Stimulated activated CD8-positive, alpha-beta memory T cell treated with anti-CD3 and anti-CD28 coated beads, Interleukin-7, amount 100 ng/mL, for 48 hours (primary cell): ENCODE data around the gene POU5F1.
"Not testable (repeated sequence)": the region's sequence is repeated elsewhere in the genome, so short reads cannot be mapped to it uniquely, and the experiment has no call there.

Source experiments
- DNase-seq, 2 donors: peaks; one replicate each; pipeline ENCODE4 v3.0.0-alpha.2; 2020; ENCODE audit warnings: low read depth in 1 of 2; ENCODE audit errors: extremely low read depth in 1 of 2

POU5F1 gene

DNA sequence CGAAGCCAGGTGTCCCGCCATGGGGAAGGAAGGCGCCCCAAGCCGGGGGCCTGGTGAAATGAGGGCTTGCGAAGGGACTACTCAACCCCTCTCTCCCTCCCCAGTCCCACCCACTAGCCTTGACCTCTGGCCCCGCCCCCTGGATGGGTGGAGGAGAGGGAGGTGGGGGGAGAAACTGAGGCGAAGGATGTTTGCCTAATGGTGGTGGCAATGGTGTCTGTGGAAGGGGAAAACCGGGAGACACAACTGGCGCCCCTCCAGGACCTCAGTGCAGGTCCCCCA lies at the start of gene POU5F1:
Gene POU5F1, minus strand, starts transcription at position 83 of the 282 bp plus-strand sequence. Its CDS starts 62 bp downstream, at position 21.
- DNase-seq, result no peak

DNA sequence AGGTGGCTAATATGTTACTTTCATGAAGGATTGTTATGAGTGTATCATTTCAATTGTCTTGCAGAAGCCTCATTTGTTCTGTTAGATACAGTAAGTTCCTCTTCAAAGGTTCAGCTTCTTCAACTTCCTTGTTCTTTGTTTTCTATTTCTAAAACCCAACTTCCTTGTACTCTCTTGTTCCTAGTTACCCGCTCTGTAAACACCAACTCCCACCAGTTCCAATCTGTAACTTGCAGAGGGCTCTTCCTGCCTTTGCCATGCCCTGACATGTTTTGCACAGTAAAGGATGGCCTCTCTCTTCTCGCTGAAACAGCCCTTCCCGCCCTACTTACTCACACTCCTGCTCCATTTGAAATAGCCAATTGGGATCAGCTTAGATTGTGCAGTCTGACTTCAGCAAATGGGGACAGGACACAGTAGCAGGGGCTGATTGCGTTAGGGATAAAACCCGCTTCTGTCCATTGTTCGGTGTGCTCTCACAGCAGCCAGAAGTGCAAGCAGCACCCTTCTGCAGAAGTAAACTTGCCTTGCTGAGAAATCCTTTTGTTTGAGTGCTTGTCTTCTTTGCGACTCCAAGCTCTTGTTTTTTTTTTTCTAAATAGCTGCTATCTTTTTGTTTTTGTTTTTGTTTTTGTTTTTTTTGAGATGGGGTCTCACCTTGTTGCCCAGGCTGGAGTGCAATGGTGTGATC lies 45.9 kb upstream of the POU5F1 start:
- DNase-seq, result no peak

DNA sequence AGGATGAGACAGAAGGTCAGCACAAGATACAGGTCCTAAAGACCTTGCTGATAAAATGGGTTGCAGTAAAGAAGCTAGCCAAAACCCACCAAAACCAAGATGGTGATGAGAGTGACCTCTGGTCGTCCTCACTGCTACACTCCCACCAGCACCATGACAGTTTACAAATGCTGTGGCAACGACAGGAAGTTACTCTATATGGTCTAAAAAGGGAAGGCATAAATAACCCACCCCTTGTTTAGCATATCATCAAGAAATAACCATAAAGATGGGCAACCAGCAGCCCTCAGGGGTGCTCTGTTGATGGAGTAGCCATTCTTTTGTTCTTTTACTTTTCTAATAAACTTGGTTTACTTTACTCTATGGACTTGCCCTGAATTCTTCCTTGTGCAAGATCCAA lies 44.7 kb upstream of the POU5F1 start:
- not testable (repeated sequence) for DNase-seq

DNA sequence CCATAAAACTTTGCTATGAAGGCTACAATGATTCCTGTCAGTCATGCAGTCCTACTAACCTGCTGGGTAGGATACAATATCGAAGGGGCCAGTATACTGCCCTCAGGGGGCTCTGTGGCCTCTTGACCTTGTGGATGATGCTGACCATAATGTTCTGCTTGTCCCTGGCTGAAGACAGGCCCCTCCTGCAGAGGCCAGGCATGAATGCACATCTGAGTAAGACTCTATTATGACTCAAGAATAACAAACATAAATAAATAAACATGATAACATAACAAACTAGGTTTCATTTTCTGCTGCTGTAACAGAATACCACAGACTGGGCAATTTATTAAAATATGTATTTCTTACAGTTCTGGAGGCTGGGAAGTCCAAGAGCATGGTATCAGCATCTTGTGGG lies 44.0 kb upstream of the POU5F1 start:
- DNase-seq, result no peak

DNA sequence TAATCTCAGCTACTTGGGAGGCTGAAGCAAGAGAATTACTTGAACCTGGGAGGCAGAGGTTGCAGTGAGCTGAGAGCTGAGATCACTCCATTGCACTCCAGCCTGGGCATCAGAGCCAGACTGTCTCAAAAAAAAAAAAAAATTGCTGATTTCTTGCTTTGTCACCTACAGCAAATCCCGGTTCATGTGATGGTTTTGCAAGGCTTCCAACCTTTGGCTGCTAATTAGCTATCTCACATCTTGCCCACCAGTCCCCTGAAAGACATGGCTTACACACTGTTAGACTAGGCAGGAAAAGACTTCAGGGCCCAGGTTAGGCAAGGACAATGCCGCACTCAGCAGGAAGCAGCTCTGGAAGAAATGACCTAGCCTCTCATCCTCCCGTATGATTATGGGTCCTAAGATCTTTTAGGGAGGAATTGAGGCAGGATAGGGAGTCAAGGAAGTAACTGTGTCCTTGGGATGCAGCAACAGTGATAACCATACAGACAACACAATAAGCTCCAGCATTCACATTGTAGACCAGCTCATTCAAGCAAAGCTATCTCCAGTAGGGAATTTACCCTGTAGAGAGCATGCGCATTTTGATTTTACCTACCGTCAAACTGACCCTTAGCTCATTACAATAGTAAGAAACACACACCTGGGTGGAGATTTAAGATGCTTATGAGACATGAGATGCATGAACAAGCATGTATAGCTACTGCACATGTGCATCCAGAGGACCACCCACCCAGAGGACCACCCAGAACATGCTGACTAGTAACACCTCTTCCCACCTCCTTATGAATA lies 40.5 kb upstream of the POU5F1 start:
- DNase-seq, result no peak

DNA sequence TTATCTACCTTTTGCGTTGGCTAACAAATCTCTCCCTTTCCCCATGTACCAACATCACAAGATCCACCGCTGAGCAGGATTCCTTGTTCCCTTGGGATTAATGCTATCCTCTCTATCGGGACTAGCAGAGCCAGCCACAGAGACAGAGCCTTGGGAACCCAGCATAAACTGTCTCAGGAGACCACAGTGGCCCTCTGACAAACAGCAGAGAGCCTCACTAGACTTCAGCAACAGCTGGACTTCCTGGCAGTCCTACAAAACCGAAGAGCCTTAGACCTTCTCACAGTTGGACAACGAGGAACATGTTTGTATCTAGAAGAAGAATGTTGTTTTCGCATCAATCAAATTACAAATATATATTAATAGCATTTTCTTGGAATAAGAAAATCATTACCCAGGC lies 39.6 kb upstream of the POU5F1 start:
- DNase-seq, result no peak

DNA sequence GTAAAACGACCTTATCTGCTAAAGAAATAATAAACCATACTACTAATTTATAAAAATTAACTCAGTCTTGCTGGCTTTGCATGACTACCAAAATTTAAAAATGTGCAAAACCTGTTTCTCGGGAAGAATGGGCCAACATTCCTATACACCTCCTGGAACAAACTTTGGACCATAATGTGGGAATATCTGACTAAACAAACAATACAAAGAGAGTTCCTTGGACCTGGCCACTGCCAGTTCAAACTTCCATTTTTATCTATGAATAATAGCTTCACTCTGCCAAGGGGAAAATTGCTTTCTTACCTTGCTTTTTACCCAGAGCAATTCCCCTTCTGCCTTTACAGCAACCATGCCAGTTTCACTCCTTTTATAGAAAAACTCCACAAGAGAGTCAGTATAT lies 38.7 kb upstream of the POU5F1 start:
- DNase-seq, result no peak

DNA sequence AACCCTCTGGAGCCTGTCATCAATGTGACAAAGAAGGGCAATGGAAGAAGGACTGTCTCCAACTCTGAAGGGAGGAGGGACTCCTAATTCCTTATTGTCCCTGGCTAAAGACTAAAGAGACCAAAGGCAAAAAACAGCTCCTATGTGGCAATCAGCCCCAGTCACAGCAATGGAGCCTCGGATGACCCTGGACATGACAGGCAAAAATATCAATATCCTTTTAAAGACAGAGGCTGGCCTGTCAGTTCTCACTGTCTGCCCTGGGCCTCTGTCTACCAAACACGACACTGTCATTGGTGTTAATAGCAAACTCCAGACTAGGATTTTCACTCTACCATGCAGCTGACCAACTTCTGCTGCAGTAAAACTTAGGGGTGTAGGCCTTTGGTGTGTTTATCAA lies 38.0 kb upstream of the POU5F1 start:
- DNase-seq, result no peak

DNA sequence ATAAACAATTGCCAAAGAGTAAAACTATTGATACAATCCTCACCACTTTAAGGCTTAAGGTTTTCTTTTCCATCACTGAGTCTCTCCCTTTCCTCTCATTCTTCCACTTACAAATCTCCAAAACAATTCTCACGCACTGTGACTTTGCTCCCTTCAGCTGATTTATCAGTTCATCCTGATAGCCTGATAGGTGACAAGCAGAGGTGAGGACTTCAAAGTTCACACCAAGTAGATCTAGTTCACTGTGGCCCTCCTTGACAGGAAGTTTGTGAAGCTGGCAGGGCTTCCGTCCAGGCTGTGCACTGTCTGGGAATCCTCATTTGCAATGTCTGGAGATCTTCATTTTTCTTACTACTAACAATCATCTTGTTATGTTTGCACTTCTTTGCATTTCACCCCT lies 35.2 kb upstream of the POU5F1 start:
- DNase-seq, result no peak

DNA sequence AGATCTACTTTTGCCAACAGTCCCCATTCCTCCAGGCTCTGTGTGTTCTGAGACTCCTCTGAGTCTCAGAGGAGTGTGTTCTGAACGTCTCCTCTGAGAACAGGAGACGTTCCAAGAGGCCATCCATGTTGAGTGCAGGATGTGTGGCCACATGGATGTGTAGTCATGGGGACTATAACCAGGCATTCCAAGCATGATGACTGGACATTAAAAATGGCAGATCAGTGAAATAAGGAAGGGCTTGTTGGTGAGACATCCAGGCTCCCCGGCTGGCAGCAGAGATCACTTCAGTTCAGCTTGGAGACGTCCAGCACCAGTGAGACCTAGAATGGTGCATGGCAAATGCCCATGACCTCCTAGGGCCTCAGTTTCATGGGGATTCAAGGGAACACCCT lies 34.3 kb upstream of the POU5F1 start:
- DNase-seq, result no peak

DNA sequence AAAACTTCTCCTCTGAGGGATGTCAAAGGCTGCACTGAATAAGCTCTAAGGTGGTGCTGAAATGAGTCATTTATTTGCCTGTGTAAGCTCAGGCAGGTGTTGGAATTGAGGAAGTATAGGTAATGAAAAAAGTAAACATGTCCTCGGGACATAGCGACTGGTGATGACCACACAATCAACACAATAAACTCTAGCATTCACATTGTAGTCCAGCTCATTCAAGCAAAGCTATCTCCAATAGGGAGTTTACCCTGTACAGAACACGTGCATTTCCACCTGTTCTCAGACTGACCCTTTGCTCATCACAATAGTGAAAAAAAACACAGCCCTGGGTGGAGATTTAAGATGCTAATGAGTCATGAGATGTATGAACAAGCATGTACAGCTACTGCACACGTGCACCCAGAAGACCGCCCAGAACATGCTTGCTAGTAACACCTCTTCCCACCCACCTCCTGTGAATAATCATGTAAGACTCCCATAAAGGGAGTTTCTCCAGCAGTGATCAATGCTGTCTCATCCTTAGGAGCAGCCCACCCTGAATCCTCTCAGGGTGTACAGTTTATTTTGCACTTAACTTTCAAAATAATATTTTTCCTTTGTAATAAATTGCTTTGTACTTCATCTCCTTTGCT lies 33.0 kb upstream of the POU5F1 start:
- peak in 1 of 2 donors; percentile 61 for DNase-seq

DNA sequence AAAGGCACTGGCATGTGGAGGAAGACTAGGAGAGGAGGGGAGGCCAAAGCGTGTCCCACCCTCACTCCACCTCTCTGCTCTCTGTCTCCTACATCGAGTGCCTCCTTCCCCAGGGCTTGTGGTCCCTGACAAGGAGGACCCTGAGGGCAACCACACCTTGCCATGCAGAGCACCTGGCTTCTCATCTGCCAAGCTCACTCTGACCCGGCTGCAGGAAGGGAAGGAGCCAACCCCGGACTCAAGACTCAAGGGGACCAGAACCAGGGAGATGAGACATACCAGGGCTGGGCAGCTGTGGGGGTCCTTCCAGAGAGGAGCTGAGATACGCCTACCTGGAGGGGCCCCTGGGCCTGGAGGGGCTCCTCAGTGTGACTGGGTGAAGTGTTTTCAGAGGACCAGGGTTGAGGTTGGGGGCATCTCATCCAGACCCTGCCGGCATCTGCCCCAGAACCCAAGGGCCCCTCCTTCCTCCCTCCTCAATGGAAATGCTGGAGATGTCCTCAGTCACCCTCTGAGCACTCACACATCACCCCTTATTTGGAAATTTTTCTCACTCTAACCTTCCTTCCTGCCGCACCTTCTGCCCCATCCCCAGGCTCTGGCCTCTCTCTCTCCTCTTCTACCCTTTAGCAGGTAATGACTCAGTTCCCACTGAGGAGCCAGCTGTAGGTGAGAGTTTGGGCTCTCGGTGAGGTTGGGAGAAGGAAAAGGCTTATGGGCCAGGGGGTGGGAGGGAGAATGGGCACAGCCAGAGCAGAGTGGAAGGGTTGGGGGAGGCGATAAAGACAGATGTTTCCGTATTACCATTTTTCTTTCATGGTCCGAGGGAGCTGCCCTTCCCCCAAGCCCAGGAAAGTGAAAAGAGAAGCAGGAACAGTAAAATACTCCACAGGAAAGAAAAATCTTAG lies 32.0 kb upstream of the POU5F1 start:
- no peak for DNase-seq

DNA sequence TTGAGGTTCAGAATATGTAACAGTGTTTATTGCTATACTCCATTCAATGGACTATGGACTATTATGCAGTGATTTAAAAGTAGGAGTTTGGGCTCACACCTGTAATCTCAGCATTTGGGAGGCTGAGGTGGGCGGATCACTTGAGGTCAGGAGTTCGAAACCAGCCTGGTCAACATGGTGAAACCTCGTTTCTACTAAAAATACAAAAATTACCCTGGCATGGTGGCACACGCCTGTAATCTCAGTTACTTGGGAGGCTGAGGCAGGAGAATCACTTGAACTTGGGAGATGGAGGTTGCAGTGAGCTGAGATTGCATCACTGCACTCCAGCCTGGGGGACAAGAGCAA lies 28.6 kb upstream of the POU5F1 start:
- DNase-seq, result not testable (repeated sequence)

DNA sequence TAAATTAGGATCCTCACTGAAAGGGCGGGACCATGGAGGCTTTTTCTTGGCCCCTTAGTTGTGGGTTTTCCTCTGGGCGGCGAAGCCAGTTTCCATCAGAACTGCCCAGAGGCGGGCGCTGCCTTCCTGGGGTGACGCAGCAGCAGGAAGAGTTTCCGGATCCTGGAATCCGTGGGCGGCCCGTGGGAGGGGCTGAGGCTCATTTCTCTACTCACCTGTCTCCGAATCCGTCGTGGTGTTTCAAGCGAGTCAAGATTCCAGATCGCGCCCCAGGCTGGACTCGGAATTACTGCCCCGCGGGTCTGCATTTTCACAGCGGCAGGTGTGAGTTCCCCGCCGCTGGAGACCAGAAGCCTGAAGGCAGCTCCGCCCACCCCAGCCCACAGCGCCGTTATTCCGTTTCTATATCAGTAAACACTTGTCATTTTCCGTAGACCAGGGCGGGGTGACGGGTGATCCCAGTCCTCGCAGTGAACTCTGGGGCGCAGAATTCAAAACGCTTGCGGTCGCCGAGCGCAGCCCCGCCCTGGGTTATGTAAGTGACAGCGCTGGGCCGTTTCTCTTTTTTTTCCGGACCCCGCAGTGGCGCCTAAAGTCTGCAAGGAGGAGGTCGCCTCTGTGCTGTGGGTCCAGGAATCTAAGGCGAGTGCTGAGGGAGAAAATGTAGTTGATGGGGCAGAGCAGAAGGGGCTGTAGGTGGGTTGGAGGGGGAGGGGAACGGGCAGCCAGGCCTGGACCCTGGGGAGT lies 27.2 kb upstream of the POU5F1 start:
- peak; percentile 82 to 95 for DNase-seq

DNA sequence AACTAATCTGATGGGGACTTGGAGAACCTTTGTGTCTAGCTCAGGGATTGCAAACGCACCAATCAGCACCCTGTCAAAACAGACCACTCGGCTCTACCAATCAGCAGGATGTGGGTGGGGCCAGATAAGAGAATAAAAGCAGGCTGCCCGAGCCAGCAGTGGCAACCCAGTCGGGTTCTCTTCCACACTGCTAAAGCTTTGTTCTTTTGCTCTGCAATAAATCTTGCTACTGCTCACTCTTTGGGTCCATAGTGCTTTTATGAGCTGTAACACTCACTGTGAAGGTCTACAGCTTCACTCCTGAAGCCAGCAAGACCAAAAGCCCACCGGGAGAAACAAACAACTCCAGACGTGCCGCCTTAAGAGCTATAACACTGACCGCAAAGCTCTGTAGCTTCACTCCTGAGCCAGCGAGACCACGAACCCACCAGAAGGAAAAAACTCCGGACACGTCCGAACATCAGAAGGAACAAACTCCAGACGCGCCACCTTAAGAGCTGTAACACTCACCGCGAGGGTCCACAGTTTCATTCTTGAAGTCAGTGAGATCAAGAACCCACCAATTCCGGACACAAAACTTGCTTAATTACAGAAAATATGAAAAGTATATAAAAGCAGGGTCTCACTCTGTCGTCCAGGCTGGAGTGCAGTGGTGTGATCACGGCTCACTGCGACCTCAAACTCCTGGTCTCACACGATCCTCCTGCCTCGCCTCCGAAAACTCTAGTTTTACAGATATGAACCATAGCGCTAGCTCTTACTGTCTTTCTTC lies 26.0 kb upstream of the POU5F1 start:
- DNase-seq, result not testable (repeated sequence)

DNA sequence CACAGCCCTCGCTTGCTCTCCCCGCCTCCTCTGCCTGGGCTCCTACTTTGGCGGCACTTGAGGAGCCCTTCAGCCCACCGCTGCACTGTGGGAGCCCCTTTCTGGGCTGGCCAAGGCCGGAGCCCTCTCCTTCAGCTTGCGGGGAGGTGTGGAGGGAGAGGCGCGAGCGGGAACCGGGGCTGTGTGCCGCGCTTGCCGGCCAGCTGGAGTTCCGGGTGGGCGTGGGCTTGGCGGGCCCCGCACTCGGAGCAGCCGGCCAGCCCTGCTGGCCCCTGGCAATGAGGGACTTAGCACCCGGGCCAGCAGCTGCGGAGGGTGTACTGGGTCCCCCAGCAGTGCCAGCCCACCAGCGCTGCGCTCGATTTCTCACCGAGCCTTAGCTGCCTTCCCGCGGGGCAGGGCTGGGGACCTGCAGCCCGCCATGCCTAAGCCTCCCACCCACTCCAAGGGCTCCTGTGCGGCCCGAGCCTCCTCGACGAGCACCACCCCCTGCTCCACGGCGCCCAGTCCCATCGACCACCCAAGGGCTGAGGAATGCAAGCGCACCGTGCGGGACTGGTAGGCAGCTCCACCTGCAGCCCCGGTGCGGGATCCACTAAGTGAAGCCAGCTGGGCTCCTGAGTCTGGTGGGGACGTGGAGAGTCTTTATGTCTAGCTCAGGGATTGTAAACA lies 25.0 kb upstream of the POU5F1 start:
- not testable (repeated sequence) for DNase-seq

DNA sequence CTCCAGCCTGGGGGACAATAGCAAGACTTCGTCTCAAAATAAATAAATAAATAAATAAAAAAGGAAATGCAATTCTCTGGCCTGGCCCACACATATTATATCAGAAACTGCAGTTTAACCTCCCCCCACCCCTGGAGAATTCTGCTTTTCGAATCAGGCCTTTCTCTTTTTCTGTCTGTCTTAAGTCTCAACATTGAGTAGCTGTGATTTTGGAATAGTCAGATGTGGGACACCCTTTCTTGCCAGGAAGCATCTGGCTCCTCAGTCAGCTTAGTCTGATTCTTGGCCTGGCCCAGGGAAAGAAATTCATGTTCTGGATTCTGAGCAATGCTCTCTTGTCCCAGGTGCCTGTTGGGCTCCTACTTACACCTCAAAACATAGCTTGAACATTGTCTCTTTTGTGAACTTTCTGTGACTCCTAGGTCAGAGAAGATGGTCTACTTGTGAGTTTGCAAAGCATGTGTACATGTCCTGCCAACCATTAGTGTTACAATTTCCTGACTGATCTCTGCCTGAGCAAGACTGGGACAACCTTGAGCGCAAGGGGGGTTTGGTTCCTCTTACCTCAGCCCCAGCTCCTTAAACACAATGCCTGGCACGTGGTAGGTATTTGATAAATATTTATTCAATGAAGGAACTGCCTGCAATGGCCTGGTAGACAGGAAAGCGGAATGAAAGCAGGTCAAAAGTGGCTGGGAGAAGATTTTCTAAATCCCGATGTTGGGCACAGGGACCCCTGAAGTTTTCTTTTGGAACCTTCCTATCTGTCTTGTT lies 23.8 kb upstream of the POU5F1 start:
- no peak for DNase-seq

DNA sequence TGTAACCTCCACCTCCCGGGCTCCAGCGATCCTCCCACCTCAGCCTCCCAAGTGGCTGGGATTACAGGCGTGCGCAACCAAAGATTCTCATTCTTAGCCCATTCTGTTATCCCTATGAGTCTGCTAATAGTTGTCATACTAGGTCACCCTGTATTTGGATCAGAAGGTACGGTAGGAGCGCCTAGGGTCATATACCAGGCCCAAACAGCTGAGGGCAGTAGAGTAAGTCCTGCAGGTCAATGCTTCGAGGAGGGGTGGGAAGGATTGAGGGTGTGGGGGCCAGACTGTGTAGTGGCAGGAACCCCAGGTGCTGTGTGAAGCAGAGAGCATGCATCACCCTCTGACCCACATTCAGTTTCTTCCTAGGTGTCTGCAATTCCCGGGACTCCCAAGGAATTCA lies 22.7 kb upstream of the POU5F1 start:
- no peak for DNase-seq
